CD4-positive, alpha-beta T cell treated with Interleukin-4 for 1 hour (primary cell): ENCODE results near the gene METRN.

Experiments used
- DNase-seq, 2 donors: peaks; one replicate each; pipeline ENCODE4 v3.0.0-alpha.2; 2020 to 2022

Gene METRN

GRCh38 chr16:761625-762513 lies 47.0 kb downstream of the METRN start:
- no peak for DNase-seq

DNA sequence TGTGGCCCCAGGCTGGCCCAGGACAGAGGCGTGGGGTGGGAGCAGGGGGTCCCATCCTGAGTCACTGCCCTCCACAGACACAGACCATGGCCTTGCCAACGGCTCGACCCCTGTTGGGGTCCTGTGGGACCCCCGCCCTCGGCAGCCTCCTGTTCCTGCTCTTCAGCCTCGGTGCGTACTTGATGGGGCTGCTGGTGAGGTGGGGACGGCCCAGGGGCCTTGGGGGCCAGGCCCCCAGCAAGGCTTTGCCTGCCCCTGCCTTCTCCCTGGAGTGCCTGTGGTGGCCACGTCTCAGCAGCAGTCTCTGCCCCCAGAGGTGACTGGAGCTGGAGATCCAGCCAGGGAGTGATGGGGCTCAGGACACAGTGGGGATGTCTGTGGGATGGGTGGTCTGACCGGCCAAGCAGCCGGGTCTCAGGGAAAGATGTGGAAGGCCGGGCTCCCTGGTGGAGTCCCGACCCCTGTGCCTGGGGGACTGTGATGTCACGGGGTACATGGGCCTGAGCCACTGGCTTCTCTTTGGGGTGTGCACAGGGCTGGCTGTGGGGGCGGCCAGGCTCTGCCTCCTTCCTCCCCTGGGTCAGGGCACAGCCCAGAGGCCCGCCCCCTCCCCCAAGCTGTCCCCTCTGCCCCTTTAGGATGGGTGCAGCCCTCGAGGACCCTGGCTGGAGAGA lies 47.8 kb downstream of the METRN start:
- DNase-seq, result no peak

DNA sequence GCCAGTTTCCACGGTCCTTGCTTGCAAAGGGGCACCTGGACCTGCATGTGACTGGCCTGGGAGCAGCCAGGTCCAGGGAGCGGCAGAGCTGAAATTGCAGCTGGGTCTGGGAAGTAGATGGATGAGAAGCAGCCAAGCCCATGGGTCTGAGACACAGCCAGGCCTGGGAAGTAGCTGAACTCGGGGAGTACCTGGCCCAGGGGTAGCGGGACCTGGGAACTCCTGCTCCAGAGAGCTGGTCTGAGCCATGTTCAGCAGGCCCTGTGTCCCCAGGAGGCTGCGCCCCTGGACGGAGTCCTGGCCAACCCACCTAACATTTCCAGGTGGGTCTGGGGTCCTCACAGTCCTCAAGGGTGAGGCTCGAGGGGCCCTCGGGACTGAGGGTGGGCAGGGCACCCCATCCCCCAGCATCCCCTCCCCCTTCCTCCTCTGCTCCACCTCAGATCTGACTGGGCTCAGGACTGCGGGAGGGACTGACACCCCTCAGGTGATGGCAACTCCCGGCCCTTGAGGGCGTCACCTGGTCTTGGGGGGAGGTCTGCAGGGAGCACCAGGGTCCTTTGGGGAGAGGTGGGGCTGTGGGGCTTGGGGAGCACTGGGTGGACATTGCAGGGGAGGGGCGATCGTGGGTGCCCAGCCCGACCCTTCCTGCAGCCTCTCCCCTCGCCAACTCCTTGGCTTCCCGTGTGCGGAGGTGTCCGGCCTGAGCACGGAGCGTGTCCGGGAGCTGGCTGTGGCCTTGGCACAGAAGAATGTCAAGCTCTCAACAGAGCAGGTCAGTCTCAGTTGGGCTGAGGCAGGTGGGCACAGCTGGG lies 48.7 kb downstream of the METRN start:
- DNase-seq, result no peak

DNA sequence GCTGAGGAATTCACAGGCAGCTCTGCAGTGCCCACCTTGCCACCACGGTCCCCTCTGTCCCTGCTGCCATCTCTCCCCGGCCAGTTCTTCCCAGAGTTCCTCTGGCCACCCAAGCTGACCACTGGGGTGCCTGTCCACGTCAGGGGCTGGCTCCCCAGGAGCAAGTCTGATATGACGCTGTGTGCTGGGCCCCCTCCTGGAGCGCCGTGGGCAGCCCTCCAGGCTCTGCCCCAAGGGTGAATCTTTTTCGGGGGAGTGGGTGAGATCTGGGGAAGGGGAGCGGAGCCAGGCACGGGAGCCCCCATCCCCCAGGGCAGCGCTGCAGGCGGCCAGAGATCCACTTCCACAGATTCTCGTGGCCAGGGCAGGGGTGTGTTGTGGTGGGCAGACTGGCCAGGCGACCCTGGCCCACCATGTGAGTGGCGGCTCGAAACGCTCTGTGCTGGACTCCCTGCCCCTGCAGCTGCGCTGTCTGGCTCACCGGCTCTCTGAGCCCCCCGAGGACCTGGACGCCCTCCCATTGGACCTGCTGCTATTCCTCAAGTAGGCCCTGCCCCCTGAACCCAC lies 49.3 kb downstream of the METRN start:
- no peak for DNase-seq

GRCh38 chr16:764848-765487 lies 50.0 kb downstream of the METRN start:
- no peak for DNase-seq

DNA sequence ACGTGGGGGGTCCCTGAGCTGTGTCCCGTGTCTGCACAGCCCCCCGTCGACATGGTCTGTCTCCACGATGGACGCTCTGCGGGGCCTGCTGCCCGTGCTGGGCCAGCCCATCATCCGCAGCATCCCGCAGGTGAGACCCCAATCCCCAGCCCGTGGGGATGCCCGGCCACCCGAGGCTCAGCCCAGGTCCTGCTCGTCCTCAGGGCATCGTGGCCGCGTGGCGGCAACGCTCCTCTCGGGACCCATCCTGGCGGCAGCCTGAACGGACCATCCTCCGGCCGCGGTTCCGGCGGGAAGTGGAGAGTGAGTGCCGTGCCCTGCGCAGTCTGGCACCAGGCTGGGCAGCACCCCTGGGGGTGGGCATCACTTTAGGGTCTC lies 50.6 kb downstream of the METRN start:
- no peak for DNase-seq

DNA sequence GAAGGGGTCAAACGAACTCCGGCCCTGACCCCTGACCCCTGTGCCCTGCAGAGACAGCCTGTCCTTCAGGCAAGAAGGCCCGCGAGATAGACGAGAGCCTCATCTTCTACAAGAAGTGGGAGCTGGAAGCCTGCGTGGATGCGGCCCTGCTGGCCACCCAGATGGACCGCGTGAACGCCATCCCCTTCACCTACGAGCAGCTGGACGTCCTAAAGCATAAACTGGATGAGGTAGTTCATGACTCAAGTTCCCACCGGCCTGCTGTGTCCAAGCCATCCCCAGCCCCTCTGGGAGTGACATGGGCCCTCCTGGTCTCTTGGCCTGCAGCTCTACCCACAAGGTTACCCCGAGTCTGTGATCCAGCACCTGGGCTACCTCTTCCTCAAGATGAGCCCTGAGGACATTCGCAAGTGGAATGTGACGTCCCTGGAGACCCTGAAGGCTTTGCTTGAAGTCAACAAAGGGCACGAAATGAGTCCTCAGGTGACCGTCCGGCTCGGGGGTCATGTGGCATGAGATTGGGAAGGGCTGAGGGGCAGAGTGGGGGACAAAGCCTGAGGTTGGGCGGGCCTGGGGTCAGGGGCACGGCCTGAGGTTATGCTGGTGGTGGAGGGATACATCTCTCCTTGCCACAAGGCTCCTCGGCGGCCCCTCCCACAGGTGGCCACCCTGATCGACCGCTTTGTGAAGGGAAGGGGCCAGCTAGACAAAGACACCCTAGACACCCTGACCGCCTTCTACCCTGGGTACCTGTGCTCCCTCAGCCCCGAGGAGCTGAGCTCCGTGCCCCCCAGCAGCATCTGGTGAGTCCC lies 51.3 kb downstream of the METRN start:
- no peak for DNase-seq

DNA sequence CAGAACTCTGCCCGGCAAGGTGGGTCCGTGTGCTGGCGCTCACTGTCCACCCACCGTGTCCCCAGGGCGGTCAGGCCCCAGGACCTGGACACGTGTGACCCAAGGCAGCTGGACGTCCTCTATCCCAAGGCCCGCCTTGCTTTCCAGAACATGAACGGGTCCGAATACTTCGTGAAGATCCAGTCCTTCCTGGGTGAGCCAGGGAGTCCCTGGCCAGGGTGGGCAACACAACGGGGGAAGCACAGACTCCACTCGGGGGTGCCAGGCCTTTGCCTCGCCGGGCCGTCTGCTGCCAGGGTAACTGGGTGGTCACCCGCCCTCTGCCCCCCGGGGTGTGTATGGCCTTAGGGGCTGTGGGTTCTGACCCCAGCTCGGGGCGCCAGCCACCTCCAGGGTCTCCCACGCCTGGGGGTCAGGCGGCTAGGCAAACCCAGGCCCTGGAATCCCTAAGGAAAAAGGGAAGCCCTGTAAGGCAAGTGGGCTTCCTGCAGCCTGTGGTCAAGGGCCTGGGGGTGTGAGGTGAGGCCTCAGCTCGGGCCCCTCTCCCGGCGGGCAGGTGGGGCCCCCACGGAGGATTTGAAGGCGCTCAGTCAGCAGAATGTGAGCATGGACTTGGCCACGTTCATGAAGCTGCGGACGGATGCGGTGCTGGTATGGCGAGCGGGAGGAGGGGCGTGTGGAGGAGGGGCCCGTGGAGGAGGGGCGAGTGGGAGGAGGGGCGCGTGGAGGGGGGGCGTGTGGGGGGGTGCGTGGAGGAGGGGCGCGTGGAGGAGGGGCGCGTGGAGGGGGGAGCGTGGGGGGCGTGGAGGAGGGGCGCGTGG lies 52.1 kb downstream of the METRN start:
- DNase-seq, result no peak

GRCh38 chr16:767743-768235 lies 52.9 kb downstream of the METRN start:
- no peak for DNase-seq

GRCh38 chr16:768428-768827 lies 53.5 kb downstream of the METRN start:
- DNase-seq, result no peak
